Measurements from ENCODE around the gene MED25.

Gene MED25

GRCh38 chr19:49859682-49860335 lies 41.7 kb downstream of the MED25 start:
- DNase-seq, result no peak

- no peak for DNase-seq
These were observed 42.4 kb downstream of the MED25 start for GRCh38 chr19:49860336-49861102.

GRCh38 chr19:49861107-49861506 lies 43.0 kb downstream of the MED25 start:
- DNase-seq, result no peak

- DNase-seq, result no peak
These were observed 43.7 kb downstream of the MED25 start for GRCh38 chr19:49861541-49862378.

GRCh38 chr19:49862391-49863253 lies 44.5 kb downstream of the MED25 start:
- DNase-seq, result no peak

GRCh38 chr19:49863254-49863934 lies 45.3 kb downstream of the MED25 start:
- DNase-seq, result no peak

GRCh38 chr19:49863935-49864320 lies 45.8 kb downstream of the MED25 start:
- no peak for DNase-seq

GRCh38 chr19:49864890-49865289 lies 46.8 kb downstream of the MED25 start:
- no peak for DNase-seq

- DNase-seq, result peak; percentile 75
These were observed 49.1 kb downstream of the MED25 start, which contains the start of gene PNKP for GRCh38 chr19:49866933-49867782. Gene PNKP, minus strand, starts transcription at chr19:49867576. Its CDS starts 372 bp downstream, at chr19:49867204.

- no peak for DNase-seq
These were observed 51.0 kb downstream of the MED25 start for GRCh38 chr19:49869009-49869483.

GRCh38 chr19:49869484-49870308 lies 51.6 kb downstream of the MED25 start:
- DNase-seq, result peak; percentile 86

- no peak for DNase-seq
These were observed 52.3 kb downstream of the MED25 start for GRCh38 chr19:49870309-49870901.

- DNase-seq, result no peak
These were observed 53.4 kb downstream of the MED25 start for GRCh38 chr19:49871349-49871985.

- DNase-seq, result no peak
These were observed 54.4 kb downstream of the MED25 start for GRCh38 chr19:49872245-49873128.

- no peak for DNase-seq
These were observed 55.0 kb downstream of the MED25 start for GRCh38 chr19:49873129-49873521.

GRCh38 chr19:49873834-49874233 lies 55.7 kb downstream of the MED25 start:
- DNase-seq, result no peak

GRCh38 chr19:49874503-49875157 lies 56.5 kb downstream of the MED25 start:
- DNase-seq, result no peak

Measured in effector CD4-positive, alpha-beta T cell (primary cell).